Brain microvascular endothelial cell (primary cell): ENCODE results near the gene CERS6.

Source experiments
- DNase-seq: peaks from one replicate; pipeline ENCODE4 v3.0.0-alpha.2; 2020
- H3K27ac ChIP-seq: fragments of 250-450 bp; sonication (Bioruptor Pico); 2 replicates; pipeline ENCODE4 v1.5.1; 2020; ENCODE audit warnings: mild to moderate bottlenecking, moderate library complexity
- H3K27me3 ChIP-seq: fragments of 250-450 bp; sonication (Bioruptor Pico); replicated peaks from 2 replicates; pipeline ENCODE4 v1.5.1; 2020; ENCODE audit warnings: mild to moderate bottlenecking
- H3K36me3 ChIP-seq: fragments of 250-450 bp; sonication (Bioruptor Pico); replicated peaks from 2 replicates; pipeline ENCODE4 v1.5.1; 2020; ENCODE audit warnings: mild to moderate bottlenecking
- H3K4me3 ChIP-seq: 2 replicates; pipeline ENCODE4 v1.5.1; 2011; ENCODE audit warnings: low read depth, mild to moderate bottlenecking, control low read depth, low read length, moderate library complexity
- CTCF ChIP-seq: IDR thresholded peaks from 2 replicates; pipeline ENCODE4 v1.5.1; 2011; ENCODE audit warnings: low read depth, mild to moderate bottlenecking, moderate library complexity, low read length, control low read depth, inconsistent platforms; ENCODE audit errors: missing control alignments
- in situ Hi-C: cut with HindIII; loops from 2 replicates; pipeline ENCODE4 v1.10.0; 2017; ENCODE audit warnings: low sequenced_read_pairs, low pct_ligation_motif_present

The CERS6 gene

GRCh38 chr2:168666339-168666738 lies 210.3 kb downstream of the CERS6 start:
- H3K27me3 ChIP-seq, result no peaks in the 10 kb centered on the region
- no peak for DNase-seq
- no peaks in the 10 kb centered on the region for H3K36me3 ChIP-seq
- in situ Hi-C loops, result no loop called here
- no peak overlapping the region for H3K27ac ChIP-seq
- no peak overlapping the region for H3K4me3 ChIP-seq
- TF ChIP-seq CTCF, result no peak

GRCh38 chr2:168667156-168667555 lies 211.1 kb downstream of the CERS6 start:
- in situ Hi-C loops, result no loop called here
- DNase-seq, result no peak

GRCh38 chr2:168669151-168669550 lies 213.1 kb downstream of the CERS6 start:
- no peaks in the 10 kb centered on the region for H3K36me3 ChIP-seq
- TF ChIP-seq CTCF, result no peak
- H3K27ac ChIP-seq, result no peak overlapping the region
- H3K4me3 ChIP-seq, result no peak overlapping the region
- no peaks in the 10 kb centered on the region for H3K27me3 ChIP-seq
- peak; percentile 26 for DNase-seq
- in situ Hi-C loops, result no loop called here

More at GRCh38 chr2:168667156-168667555, 211.1 kb downstream of the CERS6 start:
- no peak overlapping the region for H3K4me3 ChIP-seq
- no peak overlapping the region for H3K27ac ChIP-seq
- no peaks in the 10 kb centered on the region for H3K36me3 ChIP-seq
- H3K27me3 ChIP-seq, result no peaks in the 10 kb centered on the region
- no peak for TF ChIP-seq CTCF

- Histone ChIP-seq H3K27ac (no peak overlapping the region), H3K27me3 (no peaks in the 10 kb centered on the region), H3K4me3 (no peak overlapping the region), H3K36me3 (no peaks in the 10 kb centered on the region)
- in situ Hi-C loops, result no loop called here
- no peak for DNase-seq
- no peak for TF ChIP-seq CTCF
Observed at GRCh38 chr2:168670478-168670877, 214.4 kb downstream of the CERS6 start.

GRCh38 chr2:168671932-168672331 lies 215.9 kb downstream of the CERS6 start:
- Histone ChIP-seq H3K36me3 (no peaks in the 10 kb centered on the region), H3K27me3 (no peaks in the 10 kb centered on the region), H3K4me3 (no peak overlapping the region), H3K27ac (peak overlapping the region; percentile 29)
- peak; percentile 35 for DNase-seq
- no peak for TF ChIP-seq CTCF
- in situ Hi-C loops, result no loop called here

- in situ Hi-C loops, result no loop called here
- no peak overlapping the region for H3K27ac ChIP-seq
- H3K4me3 ChIP-seq, result no peak overlapping the region
- DNase-seq, result no peak
- no peaks in the 10 kb centered on the region for H3K27me3 ChIP-seq
- TF ChIP-seq CTCF, result no peak
- H3K36me3 ChIP-seq, result no peaks in the 10 kb centered on the region
Observed at GRCh38 chr2:168673265-168674189, 217.5 kb downstream of the CERS6 start.
